ENCODE results near the gene SPAG6. TPM values are rescaled to one million over a fixed set of nuclear protein-coding genes. Genes with fewer than 3 reads are reported as not detected.

The SPAG6 gene
- total and polyA plus RNA-seq, 9 of the 15 experiments (the other 6 are each of a cell fraction or from before 2014, with no cell fraction given), result 3.5 to 23.1 (median 11.8) TPM

- TF ChIP-seq CUX1 (CRISPR knock-in tag; IDR thresholded peaks at IDR 0.05) (no peak), RBM39 (optimal IDR thresholded peaks at IDR 0.05; ENCODE audit: low read depth, low read length) (no peak), DDX20 (tag; IDR thresholded peaks at IDR 0.05; ENCODE audit: low read depth) (no peak), BRD9 (IDR thresholded peaks at IDR 0.05; ENCODE audit: low read depth, partially characterized antibody) (no peak), ZSCAN29 (IDR thresholded peaks at IDR 0.05) (no peak), CCNT2 (IDR thresholded peaks at IDR 0.05; ENCODE audit: borderline replicate concordance, extremely low read depth, insufficient read length, low read depth, low read length) (no peak), FOXM1 (IDR thresholded peaks at IDR 0.05; ENCODE audit: low read depth) (no peak), FOXM1 (CRISPR knock-in tag; IDR thresholded peaks at IDR 0.05; ENCODE audit: low read depth) (no peak), ZNF133 (CRISPR knock-in tag; IDR thresholded peaks at IDR 0.05) (no peak), MLLT1 (IDR thresholded peaks at IDR 0.05) (no peak), ETS1 (conservative IDR thresholded peaks at IDR 0.05; ENCODE audit: control insufficient read depth, low read depth, low read length) (no peak), BCLAF1 (IDR thresholded peaks at IDR 0.05; ENCODE audit: borderline replicate concordance in 1 of 2, control insufficient read depth in 1 of 2, low read depth in 2 of 2, low read length in 1 of 2) (no peak), RFX1 (IDR thresholded peaks at IDR 0.05) (no peak)
Observed at GRCh38 chr10:22427890-22428571, 82.7 kb downstream of the SPAG6 start (continued).
